Gastrocnemius medialis (tissue), 4 donors: Measurements from ENCODE around the gene MAGEL2. TPM values are rescaled to one million over a fixed set of nuclear protein-coding genes. Genes with fewer than 3 reads are reported as not detected.

Experiments used
- ATAC-seq, 2 donors: fragments of 150-250 bp; one replicate each; pipeline ENCODE4 v1.9.1; 2016
- DNase-seq, 2 donors: peaks; one replicate each; pipeline ENCODE4 v3.0.0-alpha.2; 2019
- H3K27ac ChIP-seq, 4 donors: fragments of 200-600 bp; sonication (generic); 1 replicate in 1 of 4; 2 replicates in 3 of 4; pipeline ENCODE4 v1.5.1; 2016 to 2018; ENCODE audit warnings: mild to moderate bottlenecking in 2 of 4, moderate library complexity in 1 of 4
- H3K27me3 ChIP-seq, 3 donors: fragments of 200-600 bp; sonication (generic) in 2 of 3; 1 replicate in 1 of 3; 2 replicates in 2 of 3; pipeline versions ENCODE4 v1.5.1 to v1.6.0; 2016 to 2019; ENCODE audit warnings: mild to moderate bottlenecking in 1 of 3, moderate library complexity in 1 of 3
- H3K36me3 ChIP-seq, 2 donors: fragments of 200-600 bp; sonication (generic) in 1 of 2; one replicate each; pipeline ENCODE4 v1.5.1; 2017 to 2018
- H3K4me1 ChIP-seq, 2 donors: fragments of 200-600 bp; sonication (generic) in 1 of 2; one replicate each; pipeline ENCODE4 v1.5.1; 2016 to 2017; ENCODE audit warnings: mild to moderate bottlenecking in 2 of 2
- H3K4me3 ChIP-seq, 4 donors: fragments of 200-600 bp; sonication (generic) in 3 of 4; 1 replicate in 1 of 4; 2 replicates in 3 of 4; pipeline ENCODE4 v1.5.1; 2016 to 2019; ENCODE audit warnings: mild to moderate bottlenecking in 2 of 4
- H3K9me3 ChIP-seq, 3 donors: fragments of 200-600 bp; sonication (generic) in 2 of 3; 1 replicate in 1 of 3; 2 replicates in 2 of 3; pipeline ENCODE4 v1.5.1; 2016 to 2019
- POLR2A ChIP-seq, 2 donors: fragments of 450-650 bp; IDR thresholded peaks; one replicate each; pipeline ENCODE4 v1.6.1; 2017; ENCODE audit warnings: antibody characterized with exemption in 2 of 2, mild to moderate bottlenecking in 2 of 2, moderate library complexity in 2 of 2
- in situ Hi-C, 4 donors: fragments of 200-750 bp; cut with MboI; loops; one replicate each; pipeline versions ENCODE4 v1.15.0 to v1.8.0; 2017; ENCODE audit warnings: low sequenced_read_pairs in 4 of 4
- intact Hi-C: fragments of 100-400 bp; cut with DNase I; formaldehyde crosslinking; loops from one replicate; pipeline ENCODE4 v1.15.1; 2023; ENCODE audit warnings: low total_unique reads
- total RNA-seq, 4 donors: library from RNA; depleted of rRNA; stranded (reverse); fragments of >200 nt; gene quantifications; one replicate each; pipeline versions ENCODE4 v1.1.0 to v1.2.3, GENCODE V29; 2016
- TF ChIP-seq, protein P1 (sequence below), 5 experiments: fragments of 450-650 bp in 3 of 5; fragments of 200-600 bp in 2 of 5; sonication (generic) in 2 of 5; IDR thresholded peaks in 4 of 5; conservative IDR thresholded peaks in 1 of 5; 1 replicate in 4 of 5; 2 replicates in 1 of 5; pipeline ENCODE4 v1.5.1; 2016 to 2019; ENCODE audit warnings: antibody characterized with exemption in 5 of 5, mild to moderate bottlenecking in 3 of 5, moderate library complexity in 3 of 5

MAGEL2 gene
- total RNA-seq = under 1 TPM in 1 of 4 donors, not detected in 3; 0.09 TPM

GRCh38 chr15:23647421-23648370 lies at the start of gene MAGEL2:
Gene MAGEL2 (minus strand): TSS chr15:23647867. CDS start chr15:23647742, 125 bp downstream.
- H3K9me3 ChIP-seq = no peaks in the 10 kb centered on the region
- H3K36me3 ChIP-seq = no peaks in the 10 kb centered on the region
- no peak for DNase-seq
- in situ Hi-C loops = loop anchor here (25.0 kb wide), 1 partner anchor 215 kb away; no protein-coding TSS in a partner anchor
- H3K4me3 ChIP-seq = peak within 1 kb of the TSS in 2 of 4 donors; percentile 11 to 31
- no peak within 1 kb of the TSS for H3K27ac ChIP-seq
- intact Hi-C loops = loop anchor here (5.0 kb wide), 1 partner anchor 220 kb away; no protein-coding TSS in a partner anchor
- TF ChIP-seq, protein P1, sequence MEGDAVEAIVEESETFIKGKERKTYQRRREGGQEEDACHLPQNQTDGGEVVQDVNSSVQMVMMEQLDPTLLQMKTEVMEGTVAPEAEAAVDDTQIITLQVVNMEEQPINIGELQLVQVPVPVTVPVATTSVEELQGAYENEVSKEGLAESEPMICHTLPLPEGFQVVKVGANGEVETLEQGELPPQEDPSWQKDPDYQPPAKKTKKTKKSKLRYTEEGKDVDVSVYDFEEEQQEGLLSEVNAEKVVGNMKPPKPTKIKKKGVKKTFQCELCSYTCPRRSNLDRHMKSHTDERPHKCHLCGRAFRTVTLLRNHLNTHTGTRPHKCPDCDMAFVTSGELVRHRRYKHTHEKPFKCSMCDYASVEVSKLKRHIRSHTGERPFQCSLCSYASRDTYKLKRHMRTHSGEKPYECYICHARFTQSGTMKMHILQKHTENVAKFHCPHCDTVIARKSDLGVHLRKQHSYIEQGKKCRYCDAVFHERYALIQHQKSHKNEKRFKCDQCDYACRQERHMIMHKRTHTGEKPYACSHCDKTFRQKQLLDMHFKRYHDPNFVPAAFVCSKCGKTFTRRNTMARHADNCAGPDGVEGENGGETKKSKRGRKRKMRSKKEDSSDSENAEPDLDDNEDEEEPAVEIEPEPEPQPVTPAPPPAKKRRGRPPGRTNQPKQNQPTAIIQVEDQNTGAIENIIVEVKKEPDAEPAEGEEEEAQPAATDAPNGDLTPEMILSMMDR (IDR thresholded peaks at IDR 0.05 in 4 of 5, conservative IDR thresholded peaks at IDR 0.05 in 1 of 5) = no peak
- no peak for TF ChIP-seq POLR2A (IDR thresholded peaks at IDR 0.05)
- H3K27me3 ChIP-seq = peaks cover 0 to 4% (median 0%) of the 10 kb centered on the region in 3 donors
- no peak for ATAC-seq
- no peaks in the 10 kb centered on the region for H3K4me1 ChIP-seq

DNA sequence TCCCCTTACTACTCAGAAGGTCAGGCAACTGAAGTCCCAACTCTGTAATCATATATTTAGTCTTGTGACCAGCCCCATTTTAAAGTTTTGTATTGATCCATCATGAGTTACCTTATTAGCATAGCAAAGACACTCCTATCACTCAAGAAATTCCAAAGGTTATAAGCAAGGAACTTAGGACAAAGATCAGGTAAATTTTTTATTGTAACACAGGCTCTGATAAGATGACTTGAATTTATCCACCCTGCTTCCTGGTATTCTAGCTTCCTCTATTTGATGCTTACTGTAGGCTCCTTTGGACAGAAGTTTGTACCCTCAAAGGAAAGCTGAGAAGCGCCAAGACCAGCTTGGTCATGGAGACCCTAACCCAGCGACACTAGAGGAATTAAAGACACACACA lies 47.6 kb upstream of the MAGEL2 start:
- Histone ChIP-seq H3K4me3 (no peak overlapping the region), H3K4me1 (no peaks in the 10 kb centered on the region), H3K27ac (no peak overlapping the region), H3K36me3 (no peaks in the 10 kb centered on the region), H3K27me3 (no peaks in the 10 kb centered on the region), H3K9me3 (no peaks in the 10 kb centered on the region)
- intact Hi-C loops (no loop called here), in situ Hi-C loops (no loop called here)
- DNase-seq = no peak
- TF ChIP-seq, protein P1 (IDR thresholded peaks at IDR 0.05 in 4 of 5, conservative IDR thresholded peaks at IDR 0.05 in 1 of 5) = no peak
- TF ChIP-seq POLR2A (IDR thresholded peaks at IDR 0.05) = no peak
- ATAC-seq = no peak

GRCh38 chr15:23694592-23694991 lies 46.9 kb upstream of the MAGEL2 start:
- in situ Hi-C loops = no loop called here
- Histone ChIP-seq H3K9me3 (no peaks in the 10 kb centered on the region), H3K27me3 (no peaks in the 10 kb centered on the region), H3K4me3 (no peak overlapping the region), H3K27ac (no peak overlapping the region), H3K4me1 (no peaks in the 10 kb centered on the region), H3K36me3 (no peaks in the 10 kb centered on the region)
- intact Hi-C loops = no loop called here
- DNase-seq (no peak), ATAC-seq (no peak)
- TF ChIP-seq, protein P1 (IDR thresholded peaks at IDR 0.05 in 4 of 5, conservative IDR thresholded peaks at IDR 0.05 in 1 of 5) = no peak
- no peak for TF ChIP-seq POLR2A (IDR thresholded peaks at IDR 0.05)

DNA sequence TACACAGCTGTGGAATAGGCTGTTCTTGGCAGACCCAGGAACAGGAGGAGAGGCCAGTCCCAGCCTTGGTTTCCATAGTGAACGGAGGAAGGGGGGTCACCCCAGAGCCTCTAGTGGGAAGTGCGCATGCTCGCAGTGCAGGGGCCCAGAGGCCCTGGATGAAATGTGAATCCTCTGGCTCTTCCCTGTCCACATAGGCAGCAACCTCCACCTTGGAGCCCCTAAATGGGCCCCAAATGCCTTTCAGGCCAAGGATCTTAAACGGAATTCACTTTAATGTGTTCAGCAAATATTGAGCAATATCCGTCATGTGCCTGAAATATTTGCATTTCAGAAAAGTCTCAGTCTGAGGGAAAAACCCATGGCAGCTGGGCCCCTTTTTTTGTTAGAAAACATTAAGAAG lies 42.8 kb upstream of the MAGEL2 start:
- in situ Hi-C loops (no loop called here), intact Hi-C loops (no loop called here)
- Histone ChIP-seq H3K27me3 (no peaks in the 10 kb centered on the region), H3K27ac (no peak overlapping the region), H3K4me1 (no peaks in the 10 kb centered on the region), H3K4me3 (no peak overlapping the region), H3K9me3 (no peaks in the 10 kb centered on the region), H3K36me3 (no peaks in the 10 kb centered on the region)
- ATAC-seq = peak; percentile 49 to 54
- TF ChIP-seq POLR2A (IDR thresholded peaks at IDR 0.05) = no peak
- TF ChIP-seq, protein P1 (IDR thresholded peaks at IDR 0.05 in 4 of 5, conservative IDR thresholded peaks at IDR 0.05 in 1 of 5) = no peak
- peak; percentile 18 to 39 for DNase-seq
